HG02938 (cell line): ENCODE data around the gene GALR2.
A peak's percentile ranks its signal among the peaks of the same experiment; 100 is the strongest.
"Not testable (repeated sequence)": the region's sequence is repeated elsewhere in the genome, so short reads cannot be mapped to it uniquely, and the experiment has no call there.

Source experiments
- ATAC-seq: cut with Tn5 transposase; IDR thresholded peaks from one replicate; pipeline ENCODE4 v1.9.1; 2021; ENCODE audit warnings: mild to moderate bottlenecking, moderate library complexity; ENCODE audit not compliant: unreplicated experiment

The GALR2 gene

GRCh38 chr17:76049836-76050537, 24.6 kb upstream of the GALR2 start:
- ATAC-seq = no peak

- no peak for ATAC-seq
These were observed 23.8 kb upstream of the GALR2 start for GRCh38 chr17:76050538-76051467.

- no peak for ATAC-seq
These were observed 23.0 kb upstream of the GALR2 start for GRCh38 chr17:76051561-76051960.

GRCh38 chr17:76053246-76054111, 21.1 kb upstream of the GALR2 start:
- ATAC-seq = no peak

GRCh38 chr17:76054112-76054476, 20.5 kb upstream of the GALR2 start:
- no peak for ATAC-seq

GRCh38 chr17:76056882-76057281, 17.7 kb upstream of the GALR2 start:
- ATAC-seq = no peak

GRCh38 chr17:76058264-76058663, 16.3 kb upstream of the GALR2 start:
- not testable (repeated sequence) for ATAC-seq

GRCh38 chr17:76063875-76064546, 10.6 kb upstream of the GALR2 start:
- no peak for ATAC-seq

GRCh38 chr17:76065775-76066174, 8.8 kb upstream of the GALR2 start:
- no peak for ATAC-seq

- ATAC-seq = no peak
These were observed 2.9 kb upstream of the GALR2 start for GRCh38 chr17:76071531-76072147.

GRCh38 chr17:76072148-76072858, 2.3 kb upstream of the GALR2 start, which contains the start of gene SRP68:
Gene SRP68, minus strand, starts transcription at chr17:76072517. Its CDS starts 26 bp downstream, at chr17:76072491.
- peak; percentile 70 for ATAC-seq

GRCh38 chr17:76075364-76076145, 974 bp downstream of the GALR2 start:
- ATAC-seq = no peak

GRCh38 chr17:76076146-76076764, 1.7 kb downstream of the GALR2 start:
- no peak for ATAC-seq

GRCh38 chr17:76076765-76077583, 2.4 kb downstream of the GALR2 start:
- no peak for ATAC-seq

- ATAC-seq = no peak
These were observed 3.1 kb downstream of the GALR2 start for GRCh38 chr17:76077584-76078110.

- not testable (repeated sequence) for ATAC-seq
These were observed 3.8 kb downstream of the GALR2 start for GRCh38 chr17:76078370-76078769.
